RWPE1 (cell line): ENCODE data around the gene KIF2C.
"Not testable (repeated sequence)": the region's sequence is repeated elsewhere in the genome, so short reads cannot be mapped to it uniquely, and the experiment has no call there.

Experiments used
- CTCF ChIA-PET: fragments of 350-600 bp; sonication (Branson Sonifier 250); formaldehyde crosslinking; extraction: SDS; loops from one replicate; lab custom pipeline; 2021; lab: Yijun Ruan, JAX
- POLR2A ChIA-PET: fragments of 400-600 bp; formaldehyde crosslinking; extraction: SDS; loops from one replicate; lab custom pipeline; 2020; ENCODE audit warnings: antibody characterized with exemption; ENCODE audit not compliant: low non-redundant PET; lab: Yijun Ruan, JAX
- DNase-seq: peaks from one replicate; pipeline ENCODE4 v3.0.0; 2012; ENCODE audit warnings: low spot score
- H3K27ac ChIP-seq: fragments of 450-650 bp; 2 replicates; pipeline ENCODE4 v1.5.1; 2017
- TF ChIP-seq, protein P1 (sequence below): fragments of 450-650 bp; conservative IDR thresholded peaks from 2 replicates; pipeline ENCODE4 v1.5.1; 2017; ENCODE audit warnings: low read depth, mild to moderate bottlenecking

The KIF2C gene

DNA sequence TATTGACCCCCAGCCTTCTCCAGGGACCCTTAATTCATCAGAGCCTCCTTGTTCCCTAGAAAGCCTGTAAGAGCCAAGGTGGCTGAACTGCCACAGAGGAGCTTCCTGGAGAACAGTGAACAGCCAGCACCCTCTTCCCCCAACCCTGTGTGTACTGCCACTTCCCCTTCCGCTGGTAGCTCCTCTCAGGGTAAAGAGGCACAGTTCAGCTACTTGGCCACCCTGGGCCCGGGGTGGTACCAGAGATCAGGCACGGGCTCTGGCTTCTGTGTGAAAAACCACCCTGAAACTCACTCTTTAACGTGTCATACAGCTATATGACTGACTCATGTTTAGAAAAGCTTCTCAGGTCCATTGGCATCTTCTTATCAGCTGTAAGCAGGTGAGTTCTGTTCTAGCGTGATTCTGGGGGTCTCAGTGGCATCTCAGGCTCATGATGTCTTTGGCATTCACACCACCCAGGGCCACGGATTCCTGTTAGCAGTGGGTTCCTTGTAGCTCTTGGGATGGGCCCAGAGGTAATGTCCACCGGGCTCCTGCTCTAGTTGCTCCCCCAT, 42.8 kb upstream of the KIF2C start:
- H3K27ac ChIP-seq, result no peak overlapping the region
- ChIA-PET POLR2A (no interaction called here), CTCF (interaction anchor here (0.7 kb wide), 1 partner anchor 388 kb away, joined by 4 read pairs; no protein-coding TSS in a partner anchor)
- DNase-seq, result no peak
- TF ChIP-seq, protein P1, sequence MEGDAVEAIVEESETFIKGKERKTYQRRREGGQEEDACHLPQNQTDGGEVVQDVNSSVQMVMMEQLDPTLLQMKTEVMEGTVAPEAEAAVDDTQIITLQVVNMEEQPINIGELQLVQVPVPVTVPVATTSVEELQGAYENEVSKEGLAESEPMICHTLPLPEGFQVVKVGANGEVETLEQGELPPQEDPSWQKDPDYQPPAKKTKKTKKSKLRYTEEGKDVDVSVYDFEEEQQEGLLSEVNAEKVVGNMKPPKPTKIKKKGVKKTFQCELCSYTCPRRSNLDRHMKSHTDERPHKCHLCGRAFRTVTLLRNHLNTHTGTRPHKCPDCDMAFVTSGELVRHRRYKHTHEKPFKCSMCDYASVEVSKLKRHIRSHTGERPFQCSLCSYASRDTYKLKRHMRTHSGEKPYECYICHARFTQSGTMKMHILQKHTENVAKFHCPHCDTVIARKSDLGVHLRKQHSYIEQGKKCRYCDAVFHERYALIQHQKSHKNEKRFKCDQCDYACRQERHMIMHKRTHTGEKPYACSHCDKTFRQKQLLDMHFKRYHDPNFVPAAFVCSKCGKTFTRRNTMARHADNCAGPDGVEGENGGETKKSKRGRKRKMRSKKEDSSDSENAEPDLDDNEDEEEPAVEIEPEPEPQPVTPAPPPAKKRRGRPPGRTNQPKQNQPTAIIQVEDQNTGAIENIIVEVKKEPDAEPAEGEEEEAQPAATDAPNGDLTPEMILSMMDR, result no peak

DNA sequence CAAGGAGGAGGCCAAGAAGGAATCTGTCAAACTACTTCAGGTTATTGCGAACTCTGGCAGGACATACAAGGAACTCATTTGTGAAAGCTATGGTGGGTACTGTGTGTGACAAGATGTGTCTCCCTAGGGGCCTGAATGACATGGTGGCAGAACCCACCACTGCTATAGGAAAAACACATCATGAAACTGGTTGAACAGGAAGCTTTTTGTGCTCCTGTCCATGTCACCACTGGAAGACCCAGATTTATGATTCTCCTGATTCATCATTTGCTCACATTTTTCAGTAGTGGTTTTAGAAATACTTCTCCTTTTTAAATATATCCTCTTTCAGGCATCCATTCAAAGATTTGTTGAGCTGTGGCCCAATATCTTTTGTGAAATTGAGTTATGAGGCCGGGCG, 41.5 kb upstream of the KIF2C start:
- ChIA-PET CTCF (no interaction called here), POLR2A (no interaction called here)
- DNase-seq, result no peak
- TF ChIP-seq, protein P1, result no peak
- no peak overlapping the region for H3K27ac ChIP-seq

DNA sequence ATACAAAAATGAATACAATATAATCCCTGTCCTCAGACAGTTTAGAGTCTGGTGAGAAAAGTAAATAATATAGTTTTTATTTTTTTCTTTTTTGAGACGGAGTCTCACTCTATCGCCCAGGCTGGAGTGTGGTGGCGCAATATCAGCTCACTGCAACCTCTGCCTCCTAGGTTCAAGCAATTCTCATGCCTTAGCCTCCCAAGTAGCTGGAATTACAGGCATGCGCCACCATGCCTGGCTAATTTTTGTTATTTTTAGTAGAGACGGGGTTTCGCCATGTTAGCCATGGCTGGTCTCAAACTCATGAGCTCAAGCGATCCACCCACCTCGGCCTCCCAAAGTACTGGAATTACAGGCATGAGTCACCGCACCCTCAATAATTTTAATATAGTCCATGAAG, 40.3 kb upstream of the KIF2C start:
- POLR2A ChIA-PET, H3K27ac ChIP-seq, DNase-seq: not testable (repeated sequence)
- CTCF ChIA-PET, result interaction anchor here (0.5 kb wide), 1 partner anchor 31 kb away, joined by 3 read pairs; no protein-coding TSS in a partner anchor

DNA sequence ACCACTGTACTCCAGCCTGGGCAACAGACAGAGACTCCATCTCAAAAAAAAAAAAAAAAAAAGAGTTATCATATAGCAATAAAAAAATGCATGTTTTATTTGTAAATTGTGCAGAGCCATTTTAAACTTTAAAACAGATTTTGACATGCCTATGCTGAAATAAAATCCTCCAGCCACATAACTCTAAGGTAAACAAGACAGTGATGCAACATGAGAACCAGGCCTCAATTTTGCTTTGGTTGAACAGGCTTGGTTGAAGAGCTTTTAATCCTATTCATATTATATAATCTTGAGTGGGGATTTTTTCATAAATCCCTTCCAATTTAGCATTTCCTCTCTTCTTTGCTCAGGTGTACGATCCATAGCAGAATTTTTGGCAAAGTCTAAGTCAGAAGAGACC, 39.1 kb upstream of the KIF2C start:
- DNase-seq, result no peak
- H3K27ac ChIP-seq, result no peak overlapping the region
- POLR2A ChIA-PET, result interaction anchor here (0.8 kb wide), 1 partner anchor 279 kb away, joined by 12 read pairs; no protein-coding TSS in a partner anchor
- CTCF ChIA-PET, result no interaction called here
- TF ChIP-seq, protein P1, result no peak

DNA sequence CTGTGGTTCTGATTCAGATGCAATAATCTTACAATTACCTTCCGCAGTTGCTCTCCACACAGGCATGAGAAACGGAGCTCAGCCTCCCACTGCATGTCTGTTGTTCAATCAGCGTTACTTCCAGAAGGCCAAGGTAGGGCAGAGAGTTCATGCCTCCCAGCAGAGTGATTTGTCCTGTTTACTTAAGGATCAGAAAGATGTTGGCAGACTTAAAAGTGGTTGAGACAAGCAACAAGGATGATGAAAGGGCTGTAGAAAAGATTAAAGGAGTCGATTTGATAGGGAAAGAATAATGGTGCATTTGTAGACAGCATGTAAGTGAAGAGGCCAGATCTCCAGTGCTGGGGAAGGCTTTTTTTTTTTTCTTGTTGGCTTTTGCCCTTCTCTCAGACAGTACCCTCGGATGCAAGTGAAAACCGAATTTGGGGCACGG, 38.5 kb upstream of the KIF2C start:
- TF ChIP-seq, protein P1, result no peak

DNA sequence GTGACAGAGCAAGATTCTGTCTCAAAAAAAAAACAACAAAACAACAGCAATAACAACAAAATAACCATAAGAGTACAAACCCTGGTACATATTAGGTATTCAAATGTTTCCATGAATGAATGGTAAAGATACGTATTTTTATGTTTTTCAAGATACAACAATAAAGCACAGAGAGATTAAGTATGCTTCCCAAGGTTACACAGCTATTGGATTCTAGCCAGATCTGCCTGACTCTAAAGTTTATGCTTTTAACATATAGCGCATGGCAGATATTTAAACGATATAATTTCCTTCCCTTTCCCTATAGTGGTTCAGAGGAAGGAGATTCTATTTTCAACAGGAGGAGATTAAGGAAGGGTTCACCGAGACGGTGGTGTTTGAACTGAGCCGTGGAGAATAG, 34.2 kb upstream of the KIF2C start:
- POLR2A ChIA-PET, result no interaction called here

More for the DNA sequence above, 38.5 kb upstream of the KIF2C start:
- ChIA-PET CTCF (interaction anchor here (0.5 kb wide), 1 partner anchor 12 kb away, joined by 4 read pairs; no protein-coding TSS in a partner anchor), POLR2A (interaction anchor here (0.8 kb wide), 1 partner anchor 279 kb away, joined by 12 read pairs; no protein-coding TSS in a partner anchor)
- H3K27ac ChIP-seq, result no peak overlapping the region
- peak; percentile 22 for DNase-seq

More for the DNA sequence above, 34.2 kb upstream of the KIF2C start:
- DNase-seq, result no peak
- TF ChIP-seq, protein P1, result no peak
- CTCF ChIA-PET, result interaction anchor here (0.7 kb wide), 1 partner anchor 268 kb away, joined by 7 read pairs; no protein-coding TSS in a partner anchor
- H3K27ac ChIP-seq, result no peak overlapping the region
